Measurements from ENCODE around the gene UQCRHL.

Gene UQCRHL

DNA sequence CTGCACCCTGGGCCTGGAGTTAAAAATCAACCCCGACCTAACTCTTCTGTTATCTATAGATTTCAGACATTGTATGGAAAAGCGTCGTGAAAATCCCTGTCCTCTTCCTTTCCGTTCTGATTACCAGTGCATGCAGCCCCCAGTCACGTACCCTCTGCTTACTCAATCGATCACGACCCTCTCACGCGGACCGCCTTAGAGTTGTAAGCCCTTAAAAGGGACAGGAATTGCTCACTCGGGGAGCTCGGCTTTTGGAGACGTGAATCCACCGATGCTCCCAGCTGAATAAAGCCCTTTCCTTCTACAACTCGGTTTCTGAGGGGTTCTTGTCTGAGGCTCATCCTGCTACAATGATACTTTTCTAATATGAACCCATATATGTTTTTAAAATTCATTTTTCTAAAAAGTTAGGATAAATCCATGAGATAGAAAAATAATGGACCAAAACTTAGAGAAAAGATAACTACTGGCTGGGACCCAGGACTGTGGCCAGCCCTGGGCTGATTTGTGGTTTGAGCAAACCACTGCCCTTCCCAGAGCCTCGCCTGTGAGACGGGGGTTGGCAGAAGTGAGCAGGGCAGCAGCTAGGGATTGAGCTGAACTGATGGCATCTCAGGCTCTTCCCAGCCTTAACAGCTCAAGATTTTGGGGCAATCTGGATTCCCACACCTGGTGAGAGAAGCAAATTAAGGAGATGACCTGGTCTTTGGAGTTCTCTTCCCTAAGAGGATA, 5.0 kb downstream of the UQCRHL start:
- in situ Hi-C loops (cut with HindIII; ENCODE audit: low pct_unique_long_range_greater_than_20kb, low sequenced_read_pairs) = no loop called here
- no peak for TF ChIP-seq JUND (IDR thresholded peaks at IDR 0.05; ENCODE audit: low read depth)
- DNase-seq (ENCODE audit: low read depth in 1 of 2, low spot score in 1 of 2) = peak in 1 of 2 experiments; percentile 48

DNA sequence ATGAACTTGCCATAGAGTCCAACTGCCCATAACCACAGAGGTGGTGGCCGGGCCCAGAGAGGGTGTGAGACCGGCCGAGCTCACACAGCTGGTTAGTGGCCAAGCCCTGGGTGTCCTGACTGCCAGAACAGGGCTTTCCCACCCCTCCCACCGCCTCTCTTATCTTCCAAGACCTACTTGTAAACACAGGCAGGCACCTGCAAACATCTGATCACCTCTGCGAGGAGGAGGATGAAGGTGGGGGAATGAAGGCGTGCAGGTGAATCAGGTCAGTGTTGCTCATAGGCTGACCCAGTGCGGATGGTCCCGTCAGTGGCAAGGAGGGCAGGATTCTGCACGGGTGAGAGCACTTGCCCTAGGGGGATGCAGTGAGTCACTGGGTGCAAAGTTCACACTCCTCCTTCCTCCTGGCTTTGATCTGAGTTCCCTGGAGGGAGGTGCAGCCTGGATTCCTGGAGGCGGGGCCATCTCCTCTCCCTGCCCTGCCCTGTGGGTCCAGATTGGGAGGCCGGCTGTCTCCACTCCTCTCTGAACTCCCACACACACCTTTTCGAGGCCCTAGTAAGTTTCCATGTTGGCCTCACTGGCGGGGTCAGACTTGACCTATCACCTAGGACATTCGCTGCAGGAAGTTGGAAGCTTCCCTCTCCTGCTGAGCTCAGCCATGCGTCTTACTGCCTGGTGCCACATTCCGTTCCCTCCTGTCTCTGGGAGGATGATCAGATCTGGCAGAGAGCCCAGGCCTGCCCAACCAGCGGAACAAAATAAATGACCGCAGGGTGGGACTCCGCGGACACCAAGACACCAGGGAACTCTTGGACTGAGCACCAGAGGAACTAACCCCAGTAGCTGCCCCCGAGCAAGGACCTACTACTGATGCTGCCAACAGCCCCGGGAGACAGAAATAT, 7.3 kb downstream of the UQCRHL start:
- peak; percentile 30 to 93 for DNase-seq (ENCODE audit: low read depth in 1 of 2, low spot score in 1 of 2)
- in situ Hi-C loops (cut with HindIII; ENCODE audit: low pct_unique_long_range_greater_than_20kb, low sequenced_read_pairs) = no loop called here

DNA sequence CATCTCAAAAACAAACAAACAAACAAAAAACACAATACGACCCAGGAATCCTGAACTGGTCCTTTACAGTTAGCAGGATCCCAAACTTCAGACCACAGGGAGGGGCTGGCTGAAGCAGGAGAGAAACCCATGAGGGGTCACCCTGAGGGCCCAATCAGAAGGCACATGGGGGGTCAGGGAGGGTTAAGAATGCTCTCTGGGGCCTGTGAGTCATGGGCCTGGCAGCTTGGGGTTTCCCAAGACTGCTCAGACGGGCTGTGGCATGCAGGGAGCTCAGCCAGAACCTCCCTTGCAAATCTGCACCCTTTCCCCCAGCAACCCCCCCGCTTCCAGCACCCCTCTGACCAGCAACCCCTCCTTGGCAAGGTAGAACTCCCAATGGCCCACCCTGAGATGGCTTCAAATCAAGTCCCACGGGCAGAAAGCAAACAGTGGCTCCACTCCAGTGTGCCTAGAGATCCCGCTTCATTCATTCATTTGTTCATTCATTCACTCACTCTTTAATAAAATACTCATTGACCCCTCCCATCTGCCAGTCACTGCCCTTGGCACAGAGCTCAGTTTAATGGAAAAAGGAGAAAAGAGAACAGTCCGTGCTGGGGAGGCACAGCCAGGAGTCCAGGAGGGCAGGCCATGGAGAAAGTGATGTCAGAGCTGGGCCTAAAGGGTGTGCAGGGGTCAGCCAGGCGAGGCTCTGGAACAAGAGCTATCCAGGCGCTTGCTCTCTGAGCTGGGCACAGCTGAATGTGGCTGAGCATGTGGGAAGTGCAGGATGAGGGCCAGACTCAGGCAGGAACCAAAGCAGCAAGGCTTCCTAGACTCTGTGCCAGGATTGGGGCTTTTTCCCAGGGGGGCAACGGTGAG, 8.2 kb downstream of the UQCRHL start:
- in situ Hi-C loops (cut with HindIII; ENCODE audit: low pct_unique_long_range_greater_than_20kb, low sequenced_read_pairs) = no loop called here
- no peak for TF ChIP-seq JUND (IDR thresholded peaks at IDR 0.05; ENCODE audit: low read depth)
- DNase-seq (ENCODE audit: low read depth in 1 of 2, low spot score in 1 of 2) = peak in 1 of 2 experiments; percentile 66

More for the DNA sequence above, 7.3 kb downstream of the UQCRHL start:
- peak; percentile 61 for TF ChIP-seq JUND (IDR thresholded peaks at IDR 0.05; ENCODE audit: low read depth)

DNA sequence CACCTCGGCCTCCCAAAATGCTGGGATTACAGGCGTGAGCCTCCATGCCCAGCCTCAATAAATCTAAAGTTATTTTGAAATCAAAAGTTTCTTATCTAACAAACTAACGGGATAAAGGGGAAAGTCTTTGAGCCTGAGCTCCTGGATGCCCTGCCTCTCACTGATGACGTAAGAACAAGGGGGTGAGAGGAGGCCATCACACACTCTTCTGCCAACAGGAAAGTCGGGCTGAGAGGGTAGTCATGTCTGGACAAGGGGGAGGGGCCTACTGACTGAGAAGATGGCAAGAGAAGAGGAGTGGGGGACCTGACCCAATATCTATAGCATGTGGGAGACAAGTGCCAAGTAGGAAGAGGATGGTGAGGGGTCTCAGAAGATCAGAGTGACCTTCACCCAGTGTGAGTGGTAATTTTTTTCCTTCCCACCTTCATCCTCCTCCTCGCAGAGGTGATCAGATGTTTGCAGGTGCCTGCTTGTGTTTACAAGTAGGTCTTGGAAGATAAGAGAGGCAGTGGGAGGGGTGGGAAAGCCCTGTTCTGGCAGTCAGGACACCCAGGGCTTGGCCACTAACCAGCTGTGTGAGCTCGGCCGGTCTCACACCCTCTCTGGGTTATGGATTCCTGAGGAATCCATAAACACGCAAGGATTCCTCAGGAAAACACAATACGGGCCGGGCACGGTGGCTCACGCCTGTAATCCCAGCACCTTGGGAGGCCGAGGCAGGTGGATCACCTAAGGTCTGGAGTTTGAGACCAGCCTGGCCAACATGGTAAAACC, 9.6 kb downstream of the UQCRHL start:
- DNase-seq (ENCODE audit: low read depth in 1 of 2, low spot score in 1 of 2) = no peak
- no peak for TF ChIP-seq JUND (IDR thresholded peaks at IDR 0.05; ENCODE audit: low read depth)
- in situ Hi-C loops (cut with HindIII; ENCODE audit: low pct_unique_long_range_greater_than_20kb, low sequenced_read_pairs) = no loop called here

DNA sequence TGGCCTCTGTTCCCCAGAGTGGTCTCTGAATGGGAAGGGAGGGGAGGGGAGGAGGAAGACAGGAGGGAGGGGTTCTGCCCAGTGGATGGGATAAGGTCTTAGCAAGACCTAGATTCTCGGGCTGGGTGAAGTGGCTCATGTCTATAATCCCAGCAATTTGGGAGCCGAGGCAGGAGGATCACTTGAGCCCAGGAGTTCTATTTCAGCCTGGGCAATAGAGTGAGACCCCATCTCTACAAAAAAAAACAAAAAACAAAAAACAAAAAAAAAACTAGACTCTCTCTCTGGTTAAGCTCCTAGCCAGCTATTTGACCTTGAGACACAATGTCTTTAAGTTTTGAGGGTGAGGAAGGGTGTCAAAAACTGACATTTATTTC, 11.4 kb downstream of the UQCRHL start:
- no peak for DNase-seq (ENCODE audit: low read depth in 1 of 2, low spot score in 1 of 2)
- in situ Hi-C loops (cut with HindIII; ENCODE audit: low pct_unique_long_range_greater_than_20kb, low sequenced_read_pairs) = no loop called here
- no peak for TF ChIP-seq JUND (IDR thresholded peaks at IDR 0.05; ENCODE audit: low read depth)

DNA sequence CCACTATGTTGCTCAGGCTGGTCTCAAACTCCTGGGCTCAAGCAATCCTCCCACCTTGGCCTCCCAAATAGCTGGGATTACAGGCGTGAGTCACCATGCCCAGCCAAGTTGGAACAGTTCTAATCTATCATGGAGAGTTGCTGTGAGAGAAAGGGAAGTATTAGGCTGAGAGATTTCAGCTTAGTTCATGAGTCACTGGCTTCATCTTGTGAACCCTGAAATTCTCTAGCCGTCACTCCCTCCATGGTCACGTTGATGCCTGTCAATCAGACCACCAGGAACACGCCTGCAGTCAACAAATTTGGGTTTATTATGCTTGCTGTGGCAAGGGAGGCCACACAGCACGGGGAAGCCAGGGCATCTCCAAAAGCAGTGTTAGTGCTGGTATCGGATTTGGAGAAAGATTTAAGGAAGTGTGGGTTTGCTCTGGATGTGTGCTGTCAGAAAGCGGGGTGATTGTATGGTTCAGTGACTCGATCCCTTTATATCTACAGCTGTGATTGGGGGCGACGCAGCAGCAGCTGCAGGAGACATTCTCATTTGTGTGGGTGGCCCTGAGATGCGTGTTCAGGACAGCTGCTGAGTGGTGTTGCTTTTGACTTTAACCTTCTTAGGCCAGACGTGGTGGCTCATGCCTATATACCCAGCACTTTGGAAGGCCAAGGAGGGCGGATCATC, 18.7 kb downstream of the UQCRHL start:
- no peak for TF ChIP-seq JUND (IDR thresholded peaks at IDR 0.05; ENCODE audit: low read depth)
- DNase-seq (ENCODE audit: low read depth in 1 of 2, low spot score in 1 of 2) = no peak
- in situ Hi-C loops (cut with HindIII; ENCODE audit: low pct_unique_long_range_greater_than_20kb, low sequenced_read_pairs) = no loop called here

DNA sequence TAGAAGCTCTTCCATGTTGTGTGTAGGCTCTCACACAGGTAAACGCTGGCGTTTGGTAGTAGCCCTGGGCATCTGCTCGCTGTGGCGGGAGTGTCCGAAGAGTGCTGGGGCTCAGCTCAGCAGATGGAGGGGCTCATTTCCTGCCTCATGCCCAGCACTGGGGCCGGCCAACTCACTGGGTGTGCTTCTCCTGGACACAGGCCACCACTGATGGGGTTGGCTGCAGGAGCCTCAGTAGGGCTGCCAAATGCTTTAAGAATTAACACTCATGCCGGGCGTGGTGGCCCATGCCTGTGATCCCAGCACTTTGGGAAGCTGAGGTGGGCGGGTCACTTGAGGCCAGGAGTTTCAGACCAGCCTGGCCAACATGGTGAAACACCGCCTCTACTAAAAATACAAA, 20.9 kb downstream of the UQCRHL start:
- in situ Hi-C loops (cut with HindIII; ENCODE audit: low pct_unique_long_range_greater_than_20kb, low sequenced_read_pairs) = no loop called here
- TF ChIP-seq JUND (IDR thresholded peaks at IDR 0.05; ENCODE audit: low read depth) = no peak

DNA sequence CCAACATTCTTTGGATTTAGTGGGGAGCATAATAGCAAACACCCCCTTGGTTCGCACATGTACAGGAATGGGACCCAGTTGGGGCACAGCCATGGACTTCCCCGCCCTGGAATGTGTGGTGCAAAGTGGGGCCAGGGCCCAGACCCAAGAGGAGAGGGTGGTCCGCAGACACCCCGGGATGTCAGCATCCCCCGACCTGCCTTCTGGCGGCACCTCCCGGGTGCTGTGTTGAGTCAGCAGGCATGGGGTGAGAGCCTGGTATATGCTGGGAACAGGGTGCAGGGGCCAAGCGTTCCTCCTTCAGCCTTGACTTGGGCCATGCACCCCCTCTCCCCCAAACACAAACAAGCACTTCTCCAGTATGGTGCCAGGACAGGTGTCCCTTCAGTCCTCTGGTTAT, 21.8 kb downstream of the UQCRHL start:
- TF ChIP-seq JUND (IDR thresholded peaks at IDR 0.05; ENCODE audit: low read depth) = no peak
- in situ Hi-C loops (cut with HindIII; ENCODE audit: low pct_unique_long_range_greater_than_20kb, low sequenced_read_pairs) = no loop called here
- DNase-seq (ENCODE audit: low read depth in 1 of 2, low spot score in 1 of 2) = no peak

More for the DNA sequence above, 20.9 kb downstream of the UQCRHL start:
- no peak for DNase-seq (ENCODE audit: low read depth in 1 of 2, low spot score in 1 of 2)

DNA sequence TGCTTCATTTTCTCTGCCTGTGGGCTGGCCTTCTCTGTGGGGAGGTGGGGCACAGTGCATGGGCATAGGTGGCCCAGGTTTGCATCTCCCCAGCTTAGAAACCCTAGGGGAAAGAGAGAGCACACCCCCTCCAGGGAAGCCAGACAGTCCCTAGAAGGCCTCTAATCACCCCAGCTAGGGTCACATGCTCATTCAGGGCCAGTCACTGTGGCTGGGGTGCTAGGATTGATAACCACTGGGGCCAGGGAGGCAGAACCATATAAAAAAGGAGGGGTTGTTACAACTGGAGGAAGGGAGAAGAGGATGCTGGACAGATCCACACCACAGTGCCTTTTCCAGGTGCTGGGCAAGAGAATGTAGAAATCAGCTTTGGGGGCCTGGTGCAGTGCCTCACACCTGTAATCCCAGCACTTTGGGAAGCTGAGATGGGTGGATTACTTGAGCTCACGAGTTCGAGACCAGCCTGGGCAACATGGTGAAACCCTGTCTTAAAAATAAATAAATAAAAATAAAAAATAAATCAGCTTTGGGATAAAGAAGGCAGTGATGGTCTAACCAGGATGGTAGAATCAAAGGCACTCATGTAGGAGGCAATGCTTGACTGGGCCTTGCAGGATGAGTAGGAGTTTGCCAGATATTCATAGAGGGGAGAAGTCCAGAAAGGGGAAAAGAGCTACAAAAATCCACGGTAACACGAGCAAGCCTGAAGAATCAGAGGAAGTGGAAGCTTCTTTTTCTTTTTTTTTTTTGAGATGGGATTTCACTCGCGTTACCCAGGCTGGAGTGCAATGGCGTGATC, 29.3 kb downstream of the UQCRHL start:
- TF ChIP-seq JUND (IDR thresholded peaks at IDR 0.05; ENCODE audit: low read depth) = no peak

DNA sequence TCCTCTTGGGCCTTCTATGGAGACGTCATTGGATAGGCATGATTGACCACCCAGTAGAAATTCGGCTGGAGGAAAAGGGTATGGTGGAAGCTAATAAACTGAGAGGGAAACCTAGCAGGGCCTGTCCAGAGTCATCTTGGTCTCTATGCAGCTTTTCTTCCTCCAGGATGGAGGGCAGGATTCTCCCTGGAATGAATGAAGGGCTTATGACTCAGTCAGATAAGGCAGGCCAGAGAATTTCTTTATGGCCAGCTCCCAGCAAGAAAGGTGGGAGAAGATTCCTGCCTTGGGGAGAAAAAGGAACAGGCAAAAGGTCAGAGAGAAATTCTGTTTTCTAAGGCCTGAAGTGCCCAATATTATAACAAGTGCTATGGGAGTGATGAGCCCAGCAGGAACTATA, 31.7 kb downstream of the UQCRHL start:
- DNase-seq (ENCODE audit: low read depth in 1 of 2, low spot score in 1 of 2) = no peak
- no peak for TF ChIP-seq JUND (IDR thresholded peaks at IDR 0.05; ENCODE audit: low read depth)
- in situ Hi-C loops (cut with HindIII; ENCODE audit: low pct_unique_long_range_greater_than_20kb, low sequenced_read_pairs) = no loop called here

More for the DNA sequence above, 29.3 kb downstream of the UQCRHL start:
- in situ Hi-C loops (cut with HindIII; ENCODE audit: low pct_unique_long_range_greater_than_20kb, low sequenced_read_pairs) = no loop called here
- DNase-seq (ENCODE audit: low read depth in 1 of 2, low spot score in 1 of 2) = no peak

All from T47D (cell line).